T-helper 2 cell treated with Interferon-gamma antibody and Interleukin-4, amounts not matched to agents 5 μg/mL and 100 μg/mL, for 36 hours (primary cell): Measurements from ENCODE around the gene MAGI1.

ENCODE experiments used
- DNase-seq: peaks from one replicate; pipeline ENCODE4 v3.0.0; 2021; ENCODE audit warnings: low spot score
- H3K27ac Mint-ChIP-seq: one replicate; pipeline ENCODE4 v1.8.0; 2021; ENCODE audit warnings: mild to moderate bottlenecking, mixed read lengths
- H3K27me3 Mint-ChIP-seq: one replicate; pipeline ENCODE4 v1.8.0; 2021; ENCODE audit warnings: low read depth, mixed read lengths
- H3K36me3 Mint-ChIP-seq: one replicate; pipeline ENCODE4 v1.8.0; 2021; ENCODE audit warnings: low read depth, mixed read lengths
- H3K4me1 Mint-ChIP-seq: one replicate; pipeline ENCODE4 v1.8.0; 2021; ENCODE audit warnings: low read depth, mixed read lengths
- H3K4me3 Mint-ChIP-seq: one replicate; pipeline ENCODE4 v1.8.0; 2022; ENCODE audit warnings: mild to moderate bottlenecking, moderate library complexity, mixed read lengths
- H3K9me3 Mint-ChIP-seq: one replicate; pipeline ENCODE4 v1.8.0; 2021; ENCODE audit warnings: mixed read lengths

Gene MAGI1

GRCh38 chr3:65781594-65781993, 257.1 kb downstream of the MAGI1 start:
- H3K9me3 Mint-ChIP-seq = no peaks in the 10 kb centered on the region
- no peaks in the 10 kb centered on the region for H3K4me1 Mint-ChIP-seq

GRCh38 chr3:65779390-65779789, 259.3 kb downstream of the MAGI1 start:
- H3K36me3 Mint-ChIP-seq = no peaks in the 10 kb centered on the region
- H3K4me1 Mint-ChIP-seq = no peaks in the 10 kb centered on the region
- no peaks in the 10 kb centered on the region for H3K27me3 Mint-ChIP-seq
- no peak for DNase-seq
- H3K4me3 Mint-ChIP-seq = no peak overlapping the region
- H3K9me3 Mint-ChIP-seq = no peaks in the 10 kb centered on the region
- H3K27ac Mint-ChIP-seq = no peak overlapping the region

More at GRCh38 chr3:65781594-65781993, 257.1 kb downstream of the MAGI1 start:
- Mint-ChIP-seq H3K4me3 (no peak overlapping the region), H3K27ac (no peak overlapping the region), H3K27me3 (no peaks in the 10 kb centered on the region), H3K36me3 (no peaks in the 10 kb centered on the region)
- DNase-seq = no peak

GRCh38 chr3:65778968-65779367, 259.8 kb downstream of the MAGI1 start:
- H3K4me3 Mint-ChIP-seq = no peak overlapping the region
- no peaks in the 10 kb centered on the region for H3K36me3 Mint-ChIP-seq
- H3K4me1 Mint-ChIP-seq = no peaks in the 10 kb centered on the region
- no peak for DNase-seq
- no peaks in the 10 kb centered on the region for H3K9me3 Mint-ChIP-seq
- no peaks in the 10 kb centered on the region for H3K27me3 Mint-ChIP-seq
- H3K27ac Mint-ChIP-seq = no peak overlapping the region

- Mint-ChIP-seq H3K36me3 (no peaks in the 10 kb centered on the region), H3K4me3 (no peak overlapping the region), H3K4me1 (no peaks in the 10 kb centered on the region), H3K27me3 (no peaks in the 10 kb centered on the region), H3K9me3 (no peaks in the 10 kb centered on the region), H3K27ac (no peak overlapping the region)
- no peak for DNase-seq
Observed at GRCh38 chr3:65777050-65777449, 261.7 kb downstream of the MAGI1 start.

GRCh38 chr3:65776494-65776893, 262.2 kb downstream of the MAGI1 start:
- no peak for DNase-seq
- H3K36me3 Mint-ChIP-seq = no peaks in the 10 kb centered on the region
- H3K4me3 Mint-ChIP-seq = no peak overlapping the region
- no peaks in the 10 kb centered on the region for H3K4me1 Mint-ChIP-seq
- H3K27me3 Mint-ChIP-seq = no peaks in the 10 kb centered on the region
- H3K27ac Mint-ChIP-seq = no peak overlapping the region
- no peaks in the 10 kb centered on the region for H3K9me3 Mint-ChIP-seq

GRCh38 chr3:65776081-65776480, 262.6 kb downstream of the MAGI1 start:
- Mint-ChIP-seq H3K4me1 (no peaks in the 10 kb centered on the region), H3K27ac (no peak overlapping the region), H3K36me3 (no peaks in the 10 kb centered on the region), H3K27me3 (no peaks in the 10 kb centered on the region), H3K9me3 (no peaks in the 10 kb centered on the region), H3K4me3 (no peak overlapping the region)
- no peak for DNase-seq

GRCh38 chr3:65772758-65773157, 266.0 kb downstream of the MAGI1 start:
- no peaks in the 10 kb centered on the region for H3K27me3 Mint-ChIP-seq
- DNase-seq = no peak
- no peaks in the 10 kb centered on the region for H3K9me3 Mint-ChIP-seq
- no peak overlapping the region for H3K4me3 Mint-ChIP-seq
- H3K4me1 Mint-ChIP-seq = no peaks in the 10 kb centered on the region
- H3K36me3 Mint-ChIP-seq = no peaks in the 10 kb centered on the region
- no peak overlapping the region for H3K27ac Mint-ChIP-seq

GRCh38 chr3:65767551-65767950, 271.2 kb downstream of the MAGI1 start:
- Mint-ChIP-seq H3K27me3 (no peaks in the 10 kb centered on the region), H3K27ac (no peak overlapping the region), H3K4me1 (no peaks in the 10 kb centered on the region)

GRCh38 chr3:65762235-65762580, 276.5 kb downstream of the MAGI1 start:
- Mint-ChIP-seq H3K36me3 (no peaks in the 10 kb centered on the region), H3K9me3 (no peaks in the 10 kb centered on the region), H3K4me1 (no peaks in the 10 kb centered on the region), H3K27me3 (no peaks in the 10 kb centered on the region), H3K27ac (no peak overlapping the region), H3K4me3 (no peak overlapping the region)
- no peak for DNase-seq

More at GRCh38 chr3:65767551-65767950, 271.2 kb downstream of the MAGI1 start:
- no peak overlapping the region for H3K4me3 Mint-ChIP-seq
- DNase-seq = no peak
- H3K9me3 Mint-ChIP-seq = no peaks in the 10 kb centered on the region
- H3K36me3 Mint-ChIP-seq = no peaks in the 10 kb centered on the region

GRCh38 chr3:65761446-65762234, 277.1 kb downstream of the MAGI1 start:
- Mint-ChIP-seq H3K9me3 (no peaks in the 10 kb centered on the region), H3K27me3 (no peaks in the 10 kb centered on the region), H3K27ac (no peak overlapping the region), H3K4me3 (no peak overlapping the region), H3K4me1 (no peaks in the 10 kb centered on the region), H3K36me3 (no peaks in the 10 kb centered on the region)
- no peak for DNase-seq

GRCh38 chr3:65758876-65759598, 279.7 kb downstream of the MAGI1 start:
- Mint-ChIP-seq H3K27ac (no peak overlapping the region), H3K9me3 (no peaks in the 10 kb centered on the region), H3K36me3 (no peaks in the 10 kb centered on the region), H3K4me1 (no peaks in the 10 kb centered on the region), H3K27me3 (no peaks in the 10 kb centered on the region), H3K4me3 (no peak overlapping the region)
- no peak for DNase-seq

GRCh38 chr3:65758438-65758837, 280.3 kb downstream of the MAGI1 start:
- H3K9me3 Mint-ChIP-seq = no peaks in the 10 kb centered on the region
- no peak for DNase-seq
- H3K36me3 Mint-ChIP-seq = no peaks in the 10 kb centered on the region
- H3K27ac Mint-ChIP-seq = no peak overlapping the region
- H3K4me3 Mint-ChIP-seq = no peak overlapping the region
- H3K27me3 Mint-ChIP-seq = no peaks in the 10 kb centered on the region
- no peaks in the 10 kb centered on the region for H3K4me1 Mint-ChIP-seq

- H3K36me3 Mint-ChIP-seq = no peaks in the 10 kb centered on the region
- no peaks in the 10 kb centered on the region for H3K27me3 Mint-ChIP-seq
- H3K4me1 Mint-ChIP-seq = no peaks in the 10 kb centered on the region
- no peak for DNase-seq
- H3K9me3 Mint-ChIP-seq = no peaks in the 10 kb centered on the region
- H3K4me3 Mint-ChIP-seq = no peak overlapping the region
- H3K27ac Mint-ChIP-seq = no peak overlapping the region
Observed at GRCh38 chr3:65752636-65753035, 286.1 kb downstream of the MAGI1 start.

- Mint-ChIP-seq H3K9me3 (no peaks in the 10 kb centered on the region), H3K4me1 (no peaks in the 10 kb centered on the region), H3K27me3 (no peaks in the 10 kb centered on the region), H3K4me3 (no peak overlapping the region), H3K36me3 (no peaks in the 10 kb centered on the region), H3K27ac (no peak overlapping the region)
- DNase-seq = no peak
Observed at GRCh38 chr3:65751123-65751700, 287.5 kb downstream of the MAGI1 start.
